MM.1S (cell line): Measurements from ENCODE around the gene GLRX3.

ENCODE experiments used
- DNase-seq: peaks from one replicate; pipeline ENCODE4 v3.0.0-alpha.2; 2015
- H2AFZ ChIP-seq: fragments of 300-600 bp; sonication (generic); 2 replicates; pipeline ENCODE4 v1.6.0; 2016; ENCODE audit warnings: antibody characterized with exemption, low read length
- H3F3A ChIP-seq: fragments of 300-600 bp; sonication (generic); 2 replicates; pipeline ENCODE4 v1.6.1; 2016; ENCODE audit warnings: mild to moderate bottlenecking, antibody characterized with exemption, low read length, moderate library complexity, mixed read lengths; ENCODE audit not compliant: insufficient read depth
- H3K27ac ChIP-seq: fragments of 300-600 bp; sonication (generic); 2 replicates; pipeline ENCODE4 v1.5.1; 2016; ENCODE audit warnings: mild to moderate bottlenecking, low read length
- H3K27me3 ChIP-seq: fragments of 300-600 bp; sonication (generic); replicated peaks from 2 replicates; pipeline ENCODE4 v1.6.0; 2016; ENCODE audit warnings: low read length; ENCODE audit not compliant: insufficient read depth
- H3K36me3 ChIP-seq: fragments of 300-600 bp; sonication (generic); replicated peaks from 2 replicates; pipeline ENCODE4 v1.6.1; 2016; ENCODE audit warnings: mild to moderate bottlenecking, low read length, mixed read lengths; ENCODE audit not compliant: insufficient read depth
- H3K4me1 ChIP-seq: fragments of 300-600 bp; sonication (generic); 2 replicates; pipeline ENCODE4 v1.6.1; 2016; ENCODE audit warnings: low read length, mixed read lengths
- H3K4me2 ChIP-seq: fragments of 300-600 bp; sonication (generic); 2 replicates; pipeline ENCODE4 v1.6.0; 2016; ENCODE audit warnings: low read depth, low read length
- H3K4me3 ChIP-seq: fragments of 300-600 bp; sonication (generic); 2 replicates; pipeline ENCODE4 v1.5.1; 2016; ENCODE audit warnings: low read length, mixed read lengths
- H3K79me2 ChIP-seq: fragments of 300-600 bp; sonication (generic); 2 replicates; pipeline ENCODE4 v1.6.1; 2016; ENCODE audit warnings: mixed run types, low read length, mixed read lengths
- H3K9ac ChIP-seq: fragments of 300-600 bp; sonication (generic); 2 replicates; pipeline ENCODE4 v1.6.1; 2016; ENCODE audit warnings: low read length, mixed read lengths
- H3K9me2 ChIP-seq: fragments of 300-600 bp; sonication (generic); replicated peaks from 2 replicates; pipeline ENCODE4 v1.6.1; 2016; ENCODE audit warnings: mild to moderate bottlenecking, low read length, mixed read lengths; ENCODE audit not compliant: insufficient read depth
- H3K9me3 ChIP-seq: fragments of 300-600 bp; sonication (generic); replicated peaks from 2 replicates; pipeline ENCODE4 v1.6.1; 2016; ENCODE audit warnings: mild to moderate bottlenecking, low read length, mixed read lengths; ENCODE audit not compliant: insufficient read depth
- H4K20me1 ChIP-seq: fragments of 300-600 bp; sonication (generic); 2 replicates; pipeline ENCODE4 v1.6.1; 2016; ENCODE audit warnings: mild to moderate bottlenecking, low read length, moderate library complexity, mixed read lengths; ENCODE audit not compliant: insufficient read depth
- CTCF ChIP-seq: fragments of 300-600 bp; sonication (generic); IDR thresholded peaks from 2 replicates; pipeline ENCODE4 v1.5.1; 2016; ENCODE audit warnings: antibody characterized with exemption, low read length, mixed read lengths
- EZH2 ChIP-seq: fragments of 300-600 bp; sonication (generic); optimal IDR thresholded peaks from 2 replicates; pipeline ENCODE3; 2017; ENCODE audit warnings: low read depth, mild to moderate bottlenecking, antibody characterized with exemption, low read length, mixed read lengths
- EZH2phosphoT487 ChIP-seq: fragments of 300-600 bp; sonication (generic); IDR thresholded peaks from 2 replicates; pipeline ENCODE4 v1.6.1; 2018; ENCODE audit warnings: antibody characterized with exemption, low read length

Gene GLRX3

GRCh38 chr10:130141038-130141437, 4.8 kb downstream of the GLRX3 start:
- Histone ChIP-seq H3K36me3 (no peaks in the 10 kb centered on the region; the same call in 1 of the 2 replicates), H3K4me1 (peaks cover 43% of the 10 kb centered on the region), H3K27me3 (no peaks in the 10 kb centered on the region), H3K9me2 (no peaks in the 10 kb centered on the region), H3F3A (no peaks in the 10 kb centered on the region; the same call in 1 of the 2 replicates), H3K4me2 (no peak overlapping the region), H3K79me2 (peaks cover 96% of the 10 kb centered on the region), H3K27ac (no peak overlapping the region), H4K20me1 (peaks cover 13% of the 10 kb centered on the region), H2AFZ (no peak overlapping the region), H3K9ac (no peak overlapping the region), H3K4me3 (no peak overlapping the region), H3K9me3 (no peaks in the 10 kb centered on the region)
- DNase-seq, result no peak
- TF ChIP-seq CTCF (no peak), EZH2 (no peak), EZH2phosphoT487 (no peak)

GRCh38 chr10:130141460-130141859, 5.3 kb downstream of the GLRX3 start:
- Histone ChIP-seq H3K9me3 (no peaks in the 10 kb centered on the region), H3K36me3 (no peaks in the 10 kb centered on the region; the same call in 1 of the 2 replicates), H2AFZ (no peak overlapping the region), H3K4me1 (peaks cover 47% of the 10 kb centered on the region), H3K79me2 (peaks cover 98% of the 10 kb centered on the region), H3K9ac (no peak overlapping the region), H3F3A (no peaks in the 10 kb centered on the region; the same call in 1 of the 2 replicates), H4K20me1 (peaks cover 13% of the 10 kb centered on the region), H3K9me2 (no peaks in the 10 kb centered on the region), H3K27me3 (no peaks in the 10 kb centered on the region), H3K4me2 (no peak overlapping the region), H3K27ac (no peak overlapping the region), H3K4me3 (no peak overlapping the region)
- no peak for TF ChIP-seq EZH2
- TF ChIP-seq EZH2phosphoT487, result no peak
- no peak for TF ChIP-seq CTCF
- no peak for DNase-seq

GRCh38 chr10:130141878-130142277, 5.7 kb downstream of the GLRX3 start:
- Histone ChIP-seq H3K9me2 (no peaks in the 10 kb centered on the region), H3K36me3 (peaks cover 3% of the 10 kb centered on the region; the same call in 1 of the 2 replicates), H3K27me3 (no peaks in the 10 kb centered on the region), H3K27ac (no peak overlapping the region), H4K20me1 (peaks cover 13% of the 10 kb centered on the region), H3K79me2 (peaks cover 98% of the 10 kb centered on the region), H3K4me1 (peaks cover 47% of the 10 kb centered on the region), H3F3A (no peaks in the 10 kb centered on the region; the same call in 1 of the 2 replicates), H3K4me3 (no peak overlapping the region), H3K9me3 (no peaks in the 10 kb centered on the region), H2AFZ (no peak overlapping the region), H3K4me2 (no peak overlapping the region), H3K9ac (no peak overlapping the region)
- no peak for DNase-seq
- TF ChIP-seq CTCF, result no peak
- no peak for TF ChIP-seq EZH2phosphoT487
- TF ChIP-seq EZH2, result no peak
